Panc1 (cell line): ENCODE results near the gene LRRFIP1.

Experiments
- POLR2AphosphoS5 ChIP-seq: IDR thresholded peaks from 2 replicates; pipeline ENCODE4 v1.6.1; 2012; ENCODE audit warnings: mild to moderate bottlenecking, low read depth, low read length, moderate library complexity
- REST ChIP-seq, 2 experiments: IDR thresholded peaks; 2 replicates each; pipeline ENCODE4 v1.6.1; 2011 to 2012; ENCODE audit warnings: low read depth in 2 of 2, control low read depth in 1 of 2, low read length in 1 of 2, mild to moderate bottlenecking in 1 of 2, moderate library complexity in 1 of 2; ENCODE audit not compliant: insufficient read depth in 1 of 2
- TF ChIP-seq, protein P1 (sequence below): fragments of 450-650 bp; IDR thresholded peaks from 2 replicates; pipeline ENCODE4 v1.5.1; 2017; ENCODE audit warnings: mild to moderate bottlenecking

DNA sequence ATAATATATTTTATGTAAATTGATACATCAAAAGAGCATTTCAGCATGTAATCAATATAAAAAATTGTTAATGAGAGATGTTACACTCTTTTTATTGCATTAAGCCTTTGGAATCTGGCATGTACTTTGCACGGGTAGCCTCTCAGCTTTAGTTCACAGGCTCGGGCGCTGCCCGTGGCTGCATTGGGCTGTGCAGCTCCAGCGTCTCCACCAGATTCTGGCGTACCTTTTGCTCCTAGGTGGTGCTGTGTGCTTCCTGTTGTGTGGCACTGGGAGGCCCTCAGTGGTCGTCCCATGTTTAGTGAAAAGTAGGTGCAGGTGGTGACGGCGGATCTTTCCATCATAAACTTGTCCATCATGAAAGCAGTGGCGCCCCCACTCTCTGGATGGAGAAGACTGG lies 24.4 kb downstream of the LRRFIP1 start:
- TF ChIP-seq, protein P1, sequence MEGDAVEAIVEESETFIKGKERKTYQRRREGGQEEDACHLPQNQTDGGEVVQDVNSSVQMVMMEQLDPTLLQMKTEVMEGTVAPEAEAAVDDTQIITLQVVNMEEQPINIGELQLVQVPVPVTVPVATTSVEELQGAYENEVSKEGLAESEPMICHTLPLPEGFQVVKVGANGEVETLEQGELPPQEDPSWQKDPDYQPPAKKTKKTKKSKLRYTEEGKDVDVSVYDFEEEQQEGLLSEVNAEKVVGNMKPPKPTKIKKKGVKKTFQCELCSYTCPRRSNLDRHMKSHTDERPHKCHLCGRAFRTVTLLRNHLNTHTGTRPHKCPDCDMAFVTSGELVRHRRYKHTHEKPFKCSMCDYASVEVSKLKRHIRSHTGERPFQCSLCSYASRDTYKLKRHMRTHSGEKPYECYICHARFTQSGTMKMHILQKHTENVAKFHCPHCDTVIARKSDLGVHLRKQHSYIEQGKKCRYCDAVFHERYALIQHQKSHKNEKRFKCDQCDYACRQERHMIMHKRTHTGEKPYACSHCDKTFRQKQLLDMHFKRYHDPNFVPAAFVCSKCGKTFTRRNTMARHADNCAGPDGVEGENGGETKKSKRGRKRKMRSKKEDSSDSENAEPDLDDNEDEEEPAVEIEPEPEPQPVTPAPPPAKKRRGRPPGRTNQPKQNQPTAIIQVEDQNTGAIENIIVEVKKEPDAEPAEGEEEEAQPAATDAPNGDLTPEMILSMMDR = no peak
- TF ChIP-seq REST (IDR thresholded peaks at IDR 0.05; ENCODE audit: insufficient read depth in 1 of 2, low read depth in 2 of 2, low read length in 1 of 2) = no peak
- TF ChIP-seq POLR2AphosphoS5 = no peak
